MM.1S (cell line): ENCODE data around the gene PGA4.
"Not testable (repeated sequence)": the region's sequence is repeated elsewhere in the genome, so short reads cannot be mapped to it uniquely, and the experiment has no call there.

Source experiments
- CTCF ChIP-seq: fragments of 300-600 bp; sonication (generic); IDR thresholded peaks from 2 replicates; pipeline ENCODE4 v1.5.1; 2016; ENCODE audit warnings: antibody characterized with exemption, low read length, mixed read lengths
- EZH2 ChIP-seq: fragments of 300-600 bp; sonication (generic); optimal IDR thresholded peaks from 2 replicates; pipeline ENCODE3; 2017; ENCODE audit warnings: low read depth, mild to moderate bottlenecking, antibody characterized with exemption, low read length, mixed read lengths
- EZH2phosphoT487 ChIP-seq: fragments of 300-600 bp; sonication (generic); IDR thresholded peaks from 2 replicates; pipeline ENCODE4 v1.6.1; 2018; ENCODE audit warnings: antibody characterized with exemption, low read length

GRCh38 chr11:61211327-61211952 lies 10.7 kb upstream of the PGA4 start:
- not testable (repeated sequence) for TF ChIP-seq EZH2, CTCF, EZH2phosphoT487
